Ishikawa (cell line): ENCODE measurements around the gene TIPARP.

Experiments used
- CEBPB ChIP-seq: IDR thresholded peaks from 2 replicates; pipeline ENCODE4 v1.6.1; 2012
- CREB1 ChIP-seq: IDR thresholded peaks from 2 replicates; pipeline ENCODE4 v1.6.1; 2012; ENCODE audit warnings: low read depth
- EGR1 ChIP-seq: IDR thresholded peaks from 2 replicates; pipeline ENCODE4 v1.6.1; 2012
- EP300 ChIP-seq: IDR thresholded peaks from 2 replicates; pipeline ENCODE4 v1.6.1; 2012; ENCODE audit warnings: borderline replicate concordance
- FOXM1 ChIP-seq: IDR thresholded peaks from 2 replicates; pipeline ENCODE4 v1.6.1; 2012; ENCODE audit warnings: low read depth, borderline replicate concordance
- NFIC ChIP-seq: IDR thresholded peaks from 2 replicates; pipeline ENCODE4 v1.6.1; 2012
- RAD21 ChIP-seq: IDR thresholded peaks from 2 replicates; pipeline ENCODE4 v1.6.1; 2012; ENCODE audit warnings: low read depth
- REST ChIP-seq: IDR thresholded peaks from 2 replicates; pipeline ENCODE4 v1.6.1; 2012; ENCODE audit warnings: low read depth, mild to moderate bottlenecking
- TAF1 ChIP-seq: IDR thresholded peaks from 2 replicates; pipeline ENCODE4 v1.6.1; 2012; ENCODE audit warnings: low read depth, mild to moderate bottlenecking
- TCF12 ChIP-seq: IDR thresholded peaks from 2 replicates; pipeline ENCODE4 v1.6.1; 2012; ENCODE audit warnings: low read depth
- TEAD4 ChIP-seq: IDR thresholded peaks from 2 replicates; pipeline ENCODE4 v1.6.1; 2012
- YY1 ChIP-seq: IDR thresholded peaks from 2 replicates; pipeline ENCODE4 v1.6.1; 2012; ENCODE audit warnings: low read depth
- ZBTB7A ChIP-seq: IDR thresholded peaks from 2 replicates; pipeline ENCODE4 v1.6.1; 2012; ENCODE audit warnings: low read depth
- TF ChIP-seq, protein P1 (sequence below): IDR thresholded peaks from 2 replicates; pipeline ENCODE4 v1.6.1; 2012
- TF ChIP-seq, protein P2 (sequence below): IDR thresholded peaks from 2 replicates; pipeline ENCODE4 v1.6.1; 2012

TIPARP gene

GRCh38 chr3:156633335-156633734, 41.1 kb upstream of the TIPARP start:
- TF ChIP-seq, protein P1, sequence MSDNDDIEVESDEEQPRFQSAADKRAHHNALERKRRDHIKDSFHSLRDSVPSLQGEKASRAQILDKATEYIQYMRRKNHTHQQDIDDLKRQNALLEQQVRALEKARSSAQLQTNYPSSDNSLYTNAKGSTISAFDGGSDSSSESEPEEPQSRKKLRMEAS: peak; percentile 37; the same call in 1 of the 2 replicates
- TF ChIP-seq CREB1 (no peak), FOXM1 (no peak), REST (no peak)

DNA sequence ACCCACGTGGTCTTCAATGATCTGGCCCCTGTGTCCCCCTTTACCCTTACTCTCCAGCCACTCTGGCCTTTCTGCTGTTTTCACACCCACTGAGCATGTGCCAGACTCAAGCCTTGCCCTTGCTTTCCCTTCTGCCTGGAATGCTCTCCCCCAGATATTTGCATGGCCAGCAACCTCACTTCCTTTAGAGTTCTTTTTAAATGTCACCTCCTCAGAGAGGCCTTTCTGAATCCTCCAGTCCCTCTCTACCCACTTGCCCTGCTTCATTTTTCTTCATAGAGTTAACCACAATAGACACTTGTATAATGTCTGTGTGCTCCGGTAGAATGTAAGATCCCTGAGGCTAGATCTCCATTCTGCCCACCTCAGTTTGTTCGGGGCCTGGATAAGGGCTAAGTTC, 39.4 kb upstream of the TIPARP start:
- TF ChIP-seq, protein P2, sequence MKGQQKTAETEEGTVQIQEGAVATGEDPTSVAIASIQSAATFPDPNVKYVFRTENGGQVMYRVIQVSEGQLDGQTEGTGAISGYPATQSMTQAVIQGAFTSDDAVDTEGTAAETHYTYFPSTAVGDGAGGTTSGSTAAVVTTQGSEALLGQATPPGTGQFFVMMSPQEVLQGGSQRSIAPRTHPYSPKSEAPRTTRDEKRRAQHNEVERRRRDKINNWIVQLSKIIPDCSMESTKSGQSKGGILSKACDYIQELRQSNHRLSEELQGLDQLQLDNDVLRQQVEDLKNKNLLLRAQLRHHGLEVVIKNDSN: no peak
- TF ChIP-seq RAD21: no peak
- TF ChIP-seq NFIC: no peak
- no peak for TF ChIP-seq TEAD4
- TF ChIP-seq, protein P1: no peak
- TF ChIP-seq TCF12: no peak
- TF ChIP-seq EGR1: no peak
- no peak for TF ChIP-seq YY1
- no peak for TF ChIP-seq TAF1
- TF ChIP-seq FOXM1: no peak
- TF ChIP-seq CEBPB: no peak
- TF ChIP-seq CREB1: no peak
- TF ChIP-seq ZBTB7A: no peak
- no peak for TF ChIP-seq REST
- no peak for TF ChIP-seq EP300

GRCh38 chr3:156635973-156636372, 38.4 kb upstream of the TIPARP start:
- TF ChIP-seq FOXM1 (no peak), CEBPB (no peak), ZBTB7A (no peak), YY1 (no peak), CREB1 (no peak), EP300 (no peak), REST (no peak), TCF12 (no peak), RAD21 (no peak), EGR1 (no peak), TEAD4 (no peak), TAF1 (no peak)
- TF ChIP-seq, protein P2: no peak
- TF ChIP-seq, protein P1: no peak

DNA sequence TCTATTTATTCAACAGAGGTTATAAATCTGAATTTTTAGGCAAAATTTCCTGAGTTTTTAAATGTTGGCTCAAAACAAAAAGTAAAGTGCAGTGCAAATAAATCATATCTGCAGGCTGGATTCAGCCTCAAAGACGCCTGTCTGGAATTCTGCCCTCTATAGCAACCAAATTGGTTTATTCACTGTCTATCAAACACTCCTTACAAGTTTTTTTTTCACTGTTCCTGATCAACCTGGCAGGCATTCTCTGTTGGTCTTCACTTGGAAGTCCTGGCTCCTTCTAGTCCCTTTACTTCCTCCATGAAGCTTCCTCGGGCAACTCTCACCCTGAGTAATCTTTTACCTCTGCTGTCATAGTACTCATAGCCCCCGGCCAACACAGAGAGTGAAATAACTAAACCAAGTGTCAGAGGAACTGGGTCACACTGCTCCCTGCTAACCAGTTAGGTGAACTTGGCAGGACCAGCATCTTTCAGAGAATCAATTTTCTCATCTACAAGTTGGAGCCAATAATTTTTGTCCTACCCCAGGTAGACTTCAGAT, 36.8 kb upstream of the TIPARP start:
- TF ChIP-seq TCF12: no peak
- no peak for TF ChIP-seq CREB1

GRCh38 chr3:156638271-156638670, 36.1 kb upstream of the TIPARP start:
- TF ChIP-seq CEBPB (no peak), YY1 (no peak), RAD21 (no peak), ZBTB7A (no peak), NFIC (no peak), TCF12 (no peak), TEAD4 (no peak), TAF1 (no peak), FOXM1 (no peak), EGR1 (no peak)
- TF ChIP-seq, protein P1: no peak
- TF ChIP-seq, protein P2: no peak
